ENCODE data around the gene NCBP2L.

DNA sequence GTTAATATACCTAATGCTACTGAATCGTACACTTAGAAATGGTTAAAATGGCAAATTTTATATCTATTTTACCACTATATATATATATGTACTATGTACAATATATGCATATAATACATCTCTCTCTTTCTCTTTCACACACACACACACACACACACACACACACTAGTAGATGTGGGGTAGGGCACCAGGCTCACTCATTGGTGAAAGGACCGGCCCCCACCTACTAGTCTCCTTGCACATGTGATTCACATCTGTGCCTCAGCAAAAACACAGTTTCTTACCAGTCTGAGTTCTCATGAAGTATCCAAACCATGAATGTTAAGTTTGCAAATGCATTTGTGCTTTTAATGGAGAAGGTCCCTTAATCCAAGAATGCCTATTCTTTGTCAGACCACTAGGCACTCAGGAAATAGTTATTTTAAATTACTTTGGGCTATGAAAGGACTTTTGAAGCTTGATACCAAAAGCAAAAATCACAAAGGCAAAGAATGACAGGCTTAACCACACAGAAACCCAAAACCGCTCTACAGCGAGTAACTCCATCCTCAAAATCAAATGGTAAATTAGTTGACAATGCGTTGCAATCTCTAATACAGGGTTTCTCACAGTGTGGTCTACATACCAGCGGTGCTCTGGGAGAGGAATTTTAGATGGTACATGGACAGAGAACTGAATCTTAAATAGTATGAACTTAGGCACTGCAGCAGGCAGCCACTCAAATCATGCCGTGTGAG is 7.8 kb upstream of the NCBP2L start:
- TF ChIP-seq POLR2A (IDR thresholded peaks at IDR 0.05; ENCODE audit: low read depth, low read length) (no peak), PAX5 (IDR thresholded peaks at IDR 0.05; ENCODE audit: insufficient read depth, low read length, severe bottlenecking) (no peak), POLR2AphosphoS5 (IDR thresholded peaks at IDR 0.05; ENCODE audit: low read depth, low read length) (no peak), TAF1 (IDR thresholded peaks at IDR 0.05; ENCODE audit: low read depth, low read length) (no peak)
